Lower lobe of right lung (tissue), 2 donors: ENCODE results near the gene NLRP10. TPM values are rescaled to one million over a fixed set of nuclear protein-coding genes. Genes with fewer than 3 reads are reported as not detected.
"Not testable (repeated sequence)": the region's sequence is repeated elsewhere in the genome, so short reads cannot be mapped to it uniquely, and the experiment has no call there.

ENCODE experiments used
- ATAC-seq, 2 donors: fragments of 200-7000 bp; cut with Tn5 transposase; one replicate each; pipeline ENCODE4 v1.9.1; 2020 to 2022; ENCODE audit warnings: mild to moderate bottlenecking in 2 of 2, moderate library complexity in 2 of 2
- DNase-seq: peaks from one replicate; pipeline ENCODE4 v3.0.0-alpha.2; 2020
- H3K27ac ChIP-seq: fragments of 200-600 bp; one replicate; pipeline ENCODE4 v1.8.0; 2022
- H3K27me3 ChIP-seq: fragments of 200-600 bp; one replicate; pipeline ENCODE4 v1.8.0; 2022; ENCODE audit warnings: low read depth
- H3K36me3 ChIP-seq: fragments of 200-600 bp; one replicate; pipeline ENCODE4 v1.8.0; 2022; ENCODE audit warnings: mild to moderate bottlenecking
- H3K4me1 ChIP-seq: fragments of 200-600 bp; one replicate; pipeline ENCODE4 v1.8.0; 2022
- H3K4me3 ChIP-seq: fragments of 200-600 bp; one replicate; pipeline ENCODE4 v1.8.0; 2022; ENCODE audit warnings: mild to moderate bottlenecking
- H3K9me3 ChIP-seq: fragments of 200-600 bp; one replicate; pipeline ENCODE4 v1.8.0; 2022
- CTCF ChIP-seq: fragments of 200-600 bp; IDR thresholded peaks from one replicate; pipeline ENCODE4 v1.8.0; 2022; ENCODE audit warnings: antibody characterized with exemption, mild to moderate bottlenecking
- intact Hi-C: fragments of 100-400 bp; cut with DNase I; formaldehyde crosslinking; loops from one replicate; pipeline ENCODE4 v1.11.0; 2022
- total RNA-seq: library from RNA; stranded (reverse); fragmentation: NEBNext Ultra II Directional; extraction: Animal tissue kit (Norgen Biotek cat#: 25700); gene quantifications from one replicate; pipeline ENCODE4 v1.2.1, GENCODE V29; 2021
- donor health status: DM: no; HTN: yes; CAD: no; lungs with severe emphysema.

The NLRP10 gene
- total RNA-seq, 1 donor from 2014 or later: not detected

- TF ChIP-seq CTCF: no peak
- Histone ChIP-seq H3K27ac (no peak overlapping the region), H3K4me3 (no peak overlapping the region), H3K36me3 (peaks cover 27% of the 10 kb centered on the region), H3K27me3 (no peaks in the 10 kb centered on the region), H3K4me1 (no peaks in the 10 kb centered on the region), H3K9me3 (no peaks in the 10 kb centered on the region)
- DNase-seq: no peak
- ATAC-seq: no peak
- intact Hi-C loops: no loop called here
Measured at GRCh38 chr11:8002676-8003075, 37.4 kb upstream of the NLRP10 start.

DNA sequence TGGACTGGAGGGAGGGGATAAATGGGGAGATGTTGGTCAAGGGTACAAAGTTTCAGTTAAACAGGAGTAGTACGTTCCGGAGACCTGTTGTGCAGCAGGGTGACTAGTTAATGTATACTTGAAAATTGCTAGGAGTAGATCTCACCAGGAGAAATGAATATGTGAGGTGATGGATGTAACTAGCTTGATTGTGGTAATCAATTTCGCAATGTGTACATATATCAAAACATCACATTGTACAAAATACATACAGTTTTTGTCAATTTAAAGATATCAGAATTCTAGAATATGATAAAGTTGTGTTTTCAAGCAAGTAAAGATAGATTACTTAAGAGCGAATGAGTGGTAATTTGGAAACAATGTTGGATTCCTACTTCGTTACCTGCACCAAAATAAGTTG is 35.1 kb upstream of the NLRP10 start:
- intact Hi-C loops: no loop called here
- no peaks in the 10 kb centered on the region for H3K9me3 ChIP-seq
- H3K36me3 ChIP-seq: peaks cover 49% of the 10 kb centered on the region
- no peaks in the 10 kb centered on the region for H3K4me1 ChIP-seq
- no peaks in the 10 kb centered on the region for H3K27me3 ChIP-seq
- TF ChIP-seq CTCF: no peak
- DNase-seq (no peak), ATAC-seq (no peak)
- H3K27ac ChIP-seq: no peak overlapping the region
- no peak overlapping the region for H3K4me3 ChIP-seq

GRCh38 chr11:7999795-8000194 is 34.5 kb upstream of the NLRP10 start:
- Histone ChIP-seq H3K36me3 (peaks cover 55% of the 10 kb centered on the region), H3K9me3 (no peaks in the 10 kb centered on the region), H3K27ac (no peak overlapping the region), H3K4me1 (no peaks in the 10 kb centered on the region), H3K27me3 (no peaks in the 10 kb centered on the region), H3K4me3 (no peak overlapping the region)
- intact Hi-C loops: no loop called here
- TF ChIP-seq CTCF: no peak
- no peak for DNase-seq
- no peak for ATAC-seq

- intact Hi-C loops: no loop called here
- Histone ChIP-seq H3K4me3 (no peak overlapping the region), H3K36me3 (peaks cover 95% of the 10 kb centered on the region), H3K9me3 (no peaks in the 10 kb centered on the region), H3K4me1 (peaks cover 2% of the 10 kb centered on the region), H3K27me3 (no peaks in the 10 kb centered on the region), H3K27ac (no peak overlapping the region)
- TF ChIP-seq CTCF: no peak
- ATAC-seq: no peak
- no peak for DNase-seq
Measured at GRCh38 chr11:7994581-7995278, 29.5 kb upstream of the NLRP10 start.

DNA sequence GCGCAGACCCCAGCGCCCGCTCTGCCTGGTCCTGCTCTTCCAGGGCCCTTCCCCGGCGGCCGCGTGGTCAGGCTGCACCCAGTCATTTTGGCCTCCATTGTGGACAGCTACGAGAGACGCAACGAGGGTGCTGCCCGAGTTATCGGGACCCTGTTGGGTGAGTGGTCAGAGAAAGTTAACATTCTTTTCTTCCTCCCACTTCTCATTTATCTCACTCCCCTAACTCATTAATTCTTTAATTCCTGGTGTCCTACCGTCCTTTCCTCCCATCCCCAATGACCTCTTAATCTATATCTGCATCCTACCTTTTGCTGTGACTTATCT is 22.3 kb upstream of the NLRP10 start:
- not testable (repeated sequence) for H3K27me3 ChIP-seq, DNase-seq, H3K9me3 ChIP-seq
- peak overlapping the region; percentile 82 for H3K27ac ChIP-seq
- peak overlapping the region; percentile 84 for H3K4me3 ChIP-seq
- peaks cover 36% of the 10 kb centered on the region for H3K36me3 ChIP-seq
- peaks cover 33% of the 10 kb centered on the region for H3K4me1 ChIP-seq
- intact Hi-C loops: loop anchor here (5.0 kb wide), 1 partner anchor 95 kb away; no protein-coding TSS in a partner anchor
- ATAC-seq: peak; percentile 24 to 56

- DNase-seq (peak; percentile 87), ATAC-seq (peak; percentile 99)
- intact Hi-C loops: loop anchor here (5.0 kb wide), 1 partner anchor 95 kb away; no protein-coding TSS in a partner anchor
- H3K9me3 ChIP-seq: no peaks in the 10 kb centered on the region
- H3K27ac ChIP-seq: peak within 1 kb of the TSS; percentile 82
- H3K4me3 ChIP-seq: peak within 1 kb of the TSS; percentile 84
- H3K36me3 ChIP-seq: peaks cover 31% of the 10 kb centered on the region
- no peaks in the 10 kb centered on the region for H3K27me3 ChIP-seq
- TF ChIP-seq CTCF: peak; percentile 88
- H3K4me1 ChIP-seq: peaks cover 33% of the 10 kb centered on the region
Measured at GRCh38 chr11:7986768-7987559, 21.7 kb upstream of the NLRP10 start, which contains the start of gene EIF3F. Gene EIF3F, plus strand, starts transcription at chr11:7987337. Its CDS starts 16 bp downstream, at chr11:7987353.
